ENCODE results near the gene NFIX. TPM values are rescaled to one million over a fixed set of nuclear protein-coding genes. Genes with fewer than 3 reads are reported as not detected.

The NFIX gene
- total RNA-seq, 2 experiments from 2014 or later = 4.7 to 5.0 TPM

- H3K27ac Mint-ChIP-seq = no peak overlapping the region
- H3K36me3 Mint-ChIP-seq (ENCODE audit: low read depth) = no peaks in the 10 kb centered on the region
- H3K4me1 Mint-ChIP-seq (ENCODE audit: low read depth) = no peaks in the 10 kb centered on the region
- DNase-seq (no peak), ATAC-seq (no peak)
- ChIA-PET CTCF (interaction anchor here (1.2 to 4.7 kb wide), 4 partner anchors 11 to 119 kb away, joined by 3 to 29 read pairs (median 16); no protein-coding TSS in a partner anchor), POLR2A (no interaction called here)
- H3K9me3 Mint-ChIP-seq = no peaks in the 10 kb centered on the region
- no peak for TF ChIP-seq CTCF (IDR thresholded peaks at IDR 0.05)
- intact Hi-C loops (cut with micrococcal nuclease) = no loop called here
- H3K4me3 Mint-ChIP-seq = no peak overlapping the region
- no peaks in the 10 kb centered on the region for H3K27me3 Mint-ChIP-seq
Observed at GRCh38 chr19:13083627-13084026, 88.4 kb downstream of the NFIX start.

- no peaks in the 10 kb centered on the region for H3K27me3 Mint-ChIP-seq
- H3K36me3 Mint-ChIP-seq (ENCODE audit: low read depth) = no peaks in the 10 kb centered on the region
- ATAC-seq (no peak), DNase-seq (no peak)
- no peak overlapping the region for H3K27ac Mint-ChIP-seq
- H3K9me3 Mint-ChIP-seq = no peaks in the 10 kb centered on the region
- no peak overlapping the region for H3K4me3 Mint-ChIP-seq
- TF ChIP-seq CTCF (IDR thresholded peaks at IDR 0.05) = no peak
- ChIA-PET CTCF (interaction anchor here (0.6 to 4.7 kb wide), 5 partner anchors 9 to 120 kb away, joined by 3 to 29 read pairs (median 13); no protein-coding TSS in a partner anchor), POLR2A (no interaction called here)
- intact Hi-C loops (cut with micrococcal nuclease) = no loop called here
- H3K4me1 Mint-ChIP-seq (ENCODE audit: low read depth) = no peaks in the 10 kb centered on the region
Observed at GRCh38 chr19:13085666-13086065, 90.4 kb downstream of the NFIX start.

- Mint-ChIP-seq H3K27ac (no peak overlapping the region), H3K4me1 (ENCODE audit: low read depth) (no peaks in the 10 kb centered on the region), H3K4me3 (no peak overlapping the region), H3K36me3 (ENCODE audit: low read depth) (no peaks in the 10 kb centered on the region), H3K27me3 (no peaks in the 10 kb centered on the region), H3K9me3 (no peaks in the 10 kb centered on the region)
- TF ChIP-seq CTCF (IDR thresholded peaks at IDR 0.05) = no peak
- ChIA-PET POLR2A (no interaction called here), CTCF (interaction anchor here (0.6 to 4.7 kb wide), 4 partner anchors 25 to 121 kb away, joined by 3 to 29 read pairs (median 16); no protein-coding TSS in a partner anchor)
- ATAC-seq (no peak), DNase-seq (no peak)
- intact Hi-C loops (cut with micrococcal nuclease) = no loop called here
Observed at GRCh38 chr19:13086341-13086740, 91.1 kb downstream of the NFIX start.

DNA sequence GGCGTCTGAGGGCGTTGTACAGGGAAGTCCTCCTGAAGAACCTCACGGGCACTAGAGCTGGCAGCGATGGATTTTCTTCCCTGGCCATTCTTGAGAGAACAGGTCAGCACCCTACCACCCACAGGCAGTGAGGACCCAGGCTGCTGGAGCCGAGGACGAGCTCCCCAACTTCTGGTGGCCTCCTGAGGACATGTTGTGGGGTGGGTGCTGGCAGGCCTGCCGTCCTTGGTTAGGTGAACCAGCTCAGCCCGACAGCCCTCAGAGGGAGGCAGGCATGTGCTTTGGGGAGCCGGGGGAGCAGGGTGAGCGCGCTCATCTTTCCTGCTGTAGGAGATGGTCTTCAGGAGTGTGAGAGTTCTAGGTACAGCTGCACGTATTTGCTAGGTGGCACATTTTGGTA is 92.0 kb downstream of the NFIX start:
- ATAC-seq = no peak
- no peak for DNase-seq
- no peaks in the 10 kb centered on the region for H3K36me3 Mint-ChIP-seq (ENCODE audit: low read depth)
- intact Hi-C loops (cut with micrococcal nuclease) = no loop called here
- no peak overlapping the region for H3K27ac Mint-ChIP-seq
- ChIA-PET CTCF (interaction anchor here (1.0 to 2.1 kb wide), 3 partner anchors 54 to 122 kb away, joined by 3 to 12 read pairs (median 5); no protein-coding TSS in a partner anchor), POLR2A (interaction anchor here (0.9 kb wide), 1 partner anchor 10 kb away, joined by 3 read pairs; no protein-coding TSS in a partner anchor)
- no peaks in the 10 kb centered on the region for H3K27me3 Mint-ChIP-seq
- no peak for TF ChIP-seq CTCF (IDR thresholded peaks at IDR 0.05)
- no peak overlapping the region for H3K4me3 Mint-ChIP-seq
- no peaks in the 10 kb centered on the region for H3K9me3 Mint-ChIP-seq
- no peaks in the 10 kb centered on the region for H3K4me1 Mint-ChIP-seq (ENCODE audit: low read depth)

DNA sequence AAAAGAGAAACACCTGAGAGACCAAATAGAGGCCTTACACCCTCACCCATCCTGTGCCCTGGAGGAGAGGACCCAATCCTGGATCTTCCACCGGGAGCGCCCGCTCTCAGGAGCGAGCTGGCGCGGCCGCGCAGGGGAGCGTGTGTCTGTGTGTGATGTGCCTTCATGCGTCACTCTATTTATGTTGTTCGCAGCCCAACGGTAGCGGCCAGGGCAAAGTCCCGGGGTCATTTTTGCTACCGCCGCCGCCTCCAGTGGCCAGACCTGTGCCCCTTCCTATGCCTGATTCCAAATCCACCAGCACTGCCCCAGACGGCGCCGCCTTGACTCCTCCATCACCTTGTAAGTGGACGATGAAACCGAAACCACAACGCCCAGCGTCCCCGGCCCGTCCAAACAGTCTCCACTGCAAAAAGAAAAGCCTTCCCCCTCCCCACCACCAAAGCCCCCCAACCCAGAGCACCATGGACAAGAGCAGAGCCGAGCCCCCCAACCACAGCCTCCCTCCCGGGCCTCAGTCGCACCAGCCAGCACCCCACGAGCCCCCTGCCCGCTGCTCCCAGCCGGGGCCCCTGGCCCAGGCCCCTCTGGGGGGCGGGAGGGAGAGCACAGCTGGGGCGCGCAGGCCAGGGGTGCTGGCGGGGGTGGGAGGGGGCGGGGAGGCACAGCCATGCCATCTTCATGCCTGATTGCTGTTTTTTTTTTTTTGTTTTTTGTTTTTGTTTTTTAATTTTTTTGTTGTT is 92.7 kb downstream of the NFIX start:
- DNase-seq (no peak), ATAC-seq (no peak)
- Mint-ChIP-seq H3K4me3 (no peak overlapping the region), H3K9me3 (no peaks in the 10 kb centered on the region), H3K4me1 (ENCODE audit: low read depth) (no peaks in the 10 kb centered on the region), H3K27me3 (no peaks in the 10 kb centered on the region), H3K36me3 (ENCODE audit: low read depth) (no peaks in the 10 kb centered on the region), H3K27ac (no peak overlapping the region)
- ChIA-PET POLR2A (interaction anchor here (0.9 kb wide), 1 partner anchor 11 kb away, joined by 3 read pairs; no protein-coding TSS in a partner anchor), CTCF (interaction anchor here (1.0 to 2.1 kb wide), 3 partner anchors 55 to 122 kb away, joined by 3 to 12 read pairs (median 5); no protein-coding TSS in a partner anchor)
- intact Hi-C loops (cut with micrococcal nuclease) = no loop called here
- no peak for TF ChIP-seq CTCF (IDR thresholded peaks at IDR 0.05)
